Measurements from ENCODE around the gene MARVELD1. TPM values are rescaled to one million over a fixed set of nuclear protein-coding genes. Genes with fewer than 3 reads are reported as not detected.
A peak's percentile ranks its signal among the peaks of the same experiment; 100 is the strongest.

The MARVELD1 gene
- polyA plus RNA-seq, 1 donor, result 41.0 TPM

GRCh38 chr10:97723001-97723400, 9.5 kb downstream of the MARVELD1 start:
- no peak for DNase-seq

GRCh38 chr10:97724341-97724941, 10.9 kb downstream of the MARVELD1 start:
- no peak for DNase-seq

GRCh38 chr10:97726636-97727178, 13.2 kb downstream of the MARVELD1 start:
- DNase-seq, result peak; percentile 71

GRCh38 chr10:97729014-97729413, 15.5 kb downstream of the MARVELD1 start:
- DNase-seq, result no peak

GRCh38 chr10:97731346-97732051, 18.0 kb downstream of the MARVELD1 start:
- peak; percentile 69 for DNase-seq

- DNase-seq, result no peak
Measured at GRCh38 chr10:97732052-97732359, 18.5 kb downstream of the MARVELD1 start.

- no peak for DNase-seq
Measured at GRCh38 chr10:97733256-97733655, 19.7 kb downstream of the MARVELD1 start.

GRCh38 chr10:97734021-97734420, 20.5 kb downstream of the MARVELD1 start:
- no peak for DNase-seq

- no peak for DNase-seq
Measured at GRCh38 chr10:97736403-97736901, 22.9 kb downstream of the MARVELD1 start.

- DNase-seq, result peak; percentile 98
Measured at GRCh38 chr10:97736902-97737769, 23.6 kb downstream of the MARVELD1 start, which contains the start of gene ZFYVE27. Gene ZFYVE27, plus strand, starts transcription at chr10:97737128. Its CDS starts 1,350 bp downstream, at chr10:97738478.

GRCh38 chr10:97737770-97738265, 24.3 kb downstream of the MARVELD1 start:
- DNase-seq, result no peak

GRCh38 chr10:97738616-97739015, 25.1 kb downstream of the MARVELD1 start:
- DNase-seq, result no peak

GRCh38 chr10:97740613-97741012, 27.1 kb downstream of the MARVELD1 start:
- DNase-seq, result no peak

- no peak for DNase-seq
Measured at GRCh38 chr10:97743169-97743943, 29.8 kb downstream of the MARVELD1 start.

GRCh38 chr10:97744405-97745035, 31.0 kb downstream of the MARVELD1 start:
- no peak for DNase-seq

GRCh38 chr10:97747573-97747972, 34.0 kb downstream of the MARVELD1 start:
- no peak for DNase-seq

- no peak for DNase-seq
Measured at GRCh38 chr10:97748116-97748515, 34.6 kb downstream of the MARVELD1 start.

GRCh38 chr10:97752956-97753355, 39.4 kb downstream of the MARVELD1 start:
- no peak for DNase-seq

- no peak for DNase-seq
Measured at GRCh38 chr10:97754726-97755125, 41.2 kb downstream of the MARVELD1 start.

- DNase-seq, result no peak
Measured at GRCh38 chr10:97755718-97756117, 42.2 kb downstream of the MARVELD1 start.

- no peak for DNase-seq
Measured at GRCh38 chr10:97757471-97757870, 43.9 kb downstream of the MARVELD1 start.
